ENCODE data around the gene TIGAR.

The TIGAR gene

GRCh38 chr12:4380332-4380731 is 59.3 kb downstream of the TIGAR start:
- DNase-seq = no peak

- no peak for DNase-seq
These were observed 62.4 kb downstream of the TIGAR start for GRCh38 chr12:4383304-4383865.

GRCh38 chr12:4386801-4387200 is 65.8 kb downstream of the TIGAR start:
- no peak for DNase-seq

GRCh38 chr12:4387607-4388006 is 66.6 kb downstream of the TIGAR start:
- DNase-seq = no peak

GRCh38 chr12:4388032-4388431 is 67.0 kb downstream of the TIGAR start:
- DNase-seq = no peak

GRCh38 chr12:4388662-4389061 is 67.6 kb downstream of the TIGAR start:
- DNase-seq = no peak

GRCh38 chr12:4392223-4392742 is 71.3 kb downstream of the TIGAR start:
- no peak for DNase-seq

GRCh38 chr12:4393211-4393610 is 72.2 kb downstream of the TIGAR start:
- DNase-seq = no peak

- no peak for DNase-seq
These were observed 74.8 kb downstream of the TIGAR start for GRCh38 chr12:4395818-4396217.

GRCh38 chr12:4401117-4401516 is 80.1 kb downstream of the TIGAR start:
- no peak for DNase-seq

- no peak for DNase-seq
These were observed 82.0 kb downstream of the TIGAR start for GRCh38 chr12:4402996-4403395.

Data from stimulated activated naive CD4-positive, alpha-beta T cell (primary cell).